HG03460 (cell line): ENCODE data around the gene C5.

Experiments used
- ATAC-seq: cut with Tn5 transposase; IDR thresholded peaks from one replicate; pipeline ENCODE4 v1.9.1; 2021; ENCODE audit not compliant: unreplicated experiment

C5 gene

DNA sequence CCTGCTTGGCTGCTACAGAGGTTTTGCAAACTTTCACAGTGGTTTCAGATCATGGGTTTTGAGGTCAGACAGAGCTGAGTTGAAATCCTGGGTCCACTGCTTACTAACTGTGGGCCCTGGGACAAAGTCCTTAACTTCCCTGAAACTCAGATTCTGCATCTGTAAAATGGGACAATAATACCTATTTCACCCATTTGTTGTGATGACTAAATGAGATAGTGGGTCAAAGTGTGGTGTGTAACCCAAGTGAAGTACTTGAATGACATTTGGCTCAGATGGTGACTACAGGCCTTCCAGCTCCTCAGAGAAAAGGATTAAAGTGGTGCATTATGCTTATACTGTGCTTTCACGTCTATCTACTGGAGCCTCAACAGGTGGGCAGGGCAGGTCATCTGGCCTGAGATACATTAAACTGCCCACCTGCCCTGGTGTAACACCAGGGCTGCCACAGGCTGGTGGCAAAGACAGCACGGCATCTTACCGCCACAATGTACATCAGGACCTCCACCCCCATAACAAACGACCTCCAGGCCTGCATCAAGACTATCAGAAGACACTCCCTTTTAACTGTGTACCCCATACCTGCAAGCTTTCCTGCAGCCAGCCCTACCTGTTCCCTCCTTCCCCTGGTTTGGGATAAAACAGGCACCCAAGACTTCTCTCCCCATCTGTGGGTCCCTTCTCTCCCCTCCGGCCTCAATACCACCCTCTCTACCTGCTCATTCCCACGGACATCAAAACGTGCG lies 122.6 kb downstream of the C5 start:
- no peak for ATAC-seq

DNA sequence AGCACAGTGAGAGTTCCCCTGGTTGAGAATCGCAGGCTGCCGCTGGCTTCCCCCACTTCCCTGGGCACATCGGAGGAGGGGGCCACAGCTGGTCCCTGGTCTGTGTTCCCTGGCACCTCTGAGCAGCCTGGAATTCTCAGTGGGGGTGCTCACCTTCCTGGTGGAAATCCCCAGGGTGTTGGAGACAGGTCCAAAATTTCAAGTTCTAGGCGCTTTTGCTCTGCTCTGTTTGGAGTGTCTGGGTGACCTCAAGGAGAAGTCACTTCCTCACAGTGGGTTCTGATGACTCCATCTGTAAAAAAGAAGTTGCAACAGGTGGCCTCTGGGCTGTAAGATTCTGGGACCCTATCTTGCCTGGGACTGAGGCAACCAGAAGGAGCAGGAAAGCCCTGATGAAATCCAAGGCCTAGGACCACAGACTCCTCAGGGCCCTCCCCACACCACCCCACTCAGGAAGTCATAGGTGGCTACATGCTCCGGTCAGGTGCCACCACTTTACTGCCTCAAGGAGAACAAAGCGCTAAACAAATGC lies 123.6 kb downstream of the C5 start, which contains the start of gene TRAF1:
Gene TRAF1 (minus strand): TSS at position 400 of the 532 bp plus-strand sequence. CDS start 721 bp downstream, outside the sequence.
- ATAC-seq: peak; percentile 23

DNA sequence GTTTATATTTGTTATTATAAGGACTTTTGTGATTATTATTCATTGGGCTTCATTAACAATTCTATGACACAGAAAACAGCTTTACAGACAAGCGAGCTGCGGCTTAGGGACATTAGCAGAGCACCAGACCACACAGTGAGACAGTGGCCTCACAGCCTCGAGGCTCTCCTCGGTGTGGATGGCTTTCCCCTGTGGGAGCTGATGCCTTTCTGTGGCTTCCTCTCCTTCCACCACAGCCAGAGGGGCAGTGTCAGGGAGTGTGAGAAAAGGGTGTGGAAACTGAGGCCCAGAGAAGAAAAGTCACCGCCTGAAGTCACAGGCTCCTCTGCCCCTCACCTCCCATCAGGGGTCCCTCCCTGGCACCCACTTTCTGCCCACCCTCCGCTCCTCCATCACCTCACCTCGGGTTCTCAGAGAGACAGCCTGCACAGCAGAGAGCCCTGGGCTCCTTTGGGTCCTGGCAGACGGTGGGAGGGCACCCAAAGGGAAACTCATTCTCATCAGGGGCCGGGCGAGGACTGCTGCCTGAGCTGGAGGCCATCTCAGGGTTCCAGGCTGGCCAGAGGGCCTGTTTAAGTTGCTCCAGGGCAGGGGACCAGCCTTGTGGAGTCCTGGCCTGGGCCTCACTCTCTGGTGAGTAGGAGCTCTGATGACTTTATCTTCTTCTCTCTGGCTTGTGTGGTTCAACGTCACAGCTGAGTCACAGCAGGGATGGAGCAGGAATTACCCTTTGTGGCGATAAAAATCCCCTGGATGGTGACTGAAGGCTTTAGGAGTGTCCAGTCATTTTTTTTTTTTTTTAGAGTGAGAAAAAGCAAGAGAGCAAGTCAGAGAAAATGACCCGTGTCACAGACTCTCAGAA lies 124.3 kb downstream of the C5 start:
- ATAC-seq: peak; percentile 26

DNA sequence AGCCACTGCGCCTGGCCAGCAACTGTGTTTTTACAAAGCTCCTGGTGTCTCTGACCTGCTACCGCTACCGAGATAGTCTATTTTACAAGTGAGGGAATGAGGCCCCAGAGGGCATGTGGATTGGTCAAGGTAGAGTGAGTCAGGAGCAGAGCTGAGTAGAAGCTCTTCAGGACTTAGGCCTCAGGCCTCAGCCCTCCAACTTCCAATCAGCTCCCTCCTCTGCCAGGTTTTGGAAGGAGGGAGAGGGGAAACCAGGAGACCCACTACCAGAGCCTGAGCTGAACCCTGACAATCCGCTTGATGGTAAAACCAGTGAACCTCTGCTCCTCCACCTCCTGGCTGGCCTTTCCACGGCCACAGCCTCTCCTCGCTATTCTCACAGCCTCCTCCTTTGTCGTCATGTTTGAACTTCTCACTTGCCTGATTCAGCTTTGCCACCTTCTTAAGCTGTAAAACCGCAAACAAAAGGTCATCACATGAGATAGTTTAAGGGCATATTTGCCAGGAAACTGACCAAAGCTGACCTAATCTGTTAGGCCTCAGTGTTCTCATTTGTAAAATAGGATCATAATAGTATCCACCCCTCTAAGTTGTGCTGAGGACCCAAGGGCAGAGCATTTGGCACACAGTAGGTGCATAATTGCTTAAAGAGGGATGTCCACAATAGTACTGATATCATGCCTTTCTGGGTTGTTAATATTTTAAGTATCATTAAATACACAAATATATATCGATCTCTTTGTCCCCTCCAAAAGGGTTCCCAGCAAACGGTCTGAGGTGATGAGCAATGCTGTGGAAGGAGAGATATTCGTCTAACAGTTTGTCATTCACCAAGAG lies 125.2 kb downstream of the C5 start:
- no peak for ATAC-seq

DNA sequence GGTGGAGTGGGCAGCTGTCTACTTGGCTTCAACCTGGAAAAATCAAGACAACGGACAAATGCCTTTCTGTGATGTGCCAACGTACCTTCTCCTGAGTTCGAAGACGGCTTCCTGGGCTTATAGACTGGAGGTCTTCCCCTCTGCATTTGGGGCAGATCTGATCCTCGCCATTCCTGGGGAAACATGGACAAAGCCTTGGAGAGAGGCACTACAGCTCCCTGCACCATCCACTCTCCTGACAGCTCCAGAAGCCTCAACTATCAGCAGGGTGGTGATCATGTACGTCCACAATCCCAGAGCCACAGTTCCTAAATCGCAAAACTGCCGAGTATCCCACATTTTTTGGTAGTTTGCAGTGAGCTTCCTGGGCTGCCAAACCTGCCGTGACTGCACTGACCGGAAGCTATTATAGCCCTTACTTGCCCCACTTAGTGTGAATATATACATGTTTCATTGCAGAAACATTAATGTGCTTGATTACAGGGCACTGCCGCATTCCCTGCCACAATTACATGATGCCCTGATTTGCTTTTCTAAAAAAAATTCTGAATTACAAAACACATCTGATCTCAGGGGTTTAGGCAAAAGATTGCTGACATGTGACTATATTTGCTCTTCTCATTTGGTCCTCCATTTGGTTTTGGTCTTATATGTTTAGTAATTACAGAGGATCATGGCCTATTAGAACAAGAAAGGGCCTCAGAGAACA lies 126.3 kb downstream of the C5 start:
- no peak for ATAC-seq

DNA sequence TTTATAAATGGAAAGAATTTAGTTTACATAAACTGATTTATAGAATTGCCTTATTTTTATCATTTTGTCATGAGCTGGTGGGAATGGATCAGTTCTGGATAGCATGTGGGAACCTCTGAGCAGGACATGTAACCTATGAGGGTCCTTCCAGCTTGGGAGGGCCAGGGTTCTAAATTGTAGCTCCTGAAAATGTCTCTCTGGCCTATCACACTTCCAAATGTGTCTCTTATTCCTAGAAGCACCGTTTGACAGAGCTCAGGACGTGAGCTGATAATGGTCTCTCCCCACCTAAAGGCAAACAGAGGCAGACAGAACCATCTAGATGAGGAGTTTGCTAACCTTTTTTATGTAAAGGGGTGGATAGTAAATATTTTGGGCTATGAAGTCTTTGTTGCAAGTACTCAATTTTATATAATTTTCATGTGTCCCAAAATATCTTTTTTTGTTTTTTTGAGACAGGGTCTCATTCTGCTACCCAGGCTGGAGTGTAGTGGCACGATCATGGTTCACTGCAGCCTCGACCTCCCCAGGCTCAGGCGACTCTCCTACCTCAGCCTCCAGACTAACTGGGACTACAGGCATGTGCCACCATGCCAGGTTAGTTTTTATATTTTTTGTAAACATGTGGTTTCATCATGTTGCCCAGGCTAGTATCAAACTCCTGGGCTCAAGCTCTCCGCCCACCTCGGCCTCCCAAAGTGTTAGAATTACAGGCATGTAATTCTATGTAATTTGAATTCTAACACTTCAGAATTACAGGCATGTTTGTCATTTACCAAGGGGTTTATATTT lies 127.5 kb downstream of the C5 start:
- no peak for ATAC-seq

DNA sequence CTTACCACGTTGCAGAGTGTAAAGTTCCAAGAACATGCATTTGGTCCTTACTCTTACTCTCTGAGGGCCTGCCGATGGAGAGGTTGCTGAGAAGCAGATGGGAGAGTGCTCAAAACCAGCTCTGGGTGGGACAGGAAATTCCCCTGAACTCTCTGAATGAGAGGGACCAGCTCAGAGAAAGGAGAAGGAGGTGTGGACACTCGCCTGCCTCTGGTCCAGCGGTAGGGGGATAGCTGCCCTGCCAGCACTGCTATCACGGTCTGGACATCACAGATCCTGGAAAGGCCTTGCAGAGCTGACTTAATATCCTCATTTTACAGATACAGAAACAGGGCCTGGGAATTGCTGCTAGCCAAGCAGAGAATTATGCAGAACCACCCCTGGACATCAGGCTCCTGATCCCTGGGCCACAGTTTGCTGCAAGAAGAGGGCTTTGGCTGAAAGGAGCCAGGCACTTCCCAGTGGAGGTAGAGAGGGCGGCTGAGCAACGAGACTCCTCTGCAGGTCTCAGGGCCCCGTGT lies 128.4 kb downstream of the C5 start:
- no peak for ATAC-seq

DNA sequence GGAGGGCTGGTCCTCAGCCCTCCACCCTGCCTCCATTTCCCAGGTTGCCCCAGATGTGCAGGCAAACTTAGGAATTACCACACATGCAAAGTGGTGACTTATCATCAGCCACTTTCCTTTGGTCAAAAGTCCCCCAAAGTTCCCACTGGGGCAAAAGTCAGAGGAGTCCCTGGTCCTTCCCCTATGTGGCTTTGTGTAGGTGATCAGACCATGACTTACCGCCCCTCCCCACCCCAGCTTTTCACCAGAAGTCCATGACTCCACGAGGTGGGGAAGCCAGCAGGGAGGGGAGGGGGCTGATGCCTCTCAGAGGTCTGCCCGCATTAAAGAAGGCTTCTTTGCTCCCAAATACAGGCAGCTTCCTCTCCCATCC lies 129.3 kb downstream of the C5 start:
- ATAC-seq: no peak

DNA sequence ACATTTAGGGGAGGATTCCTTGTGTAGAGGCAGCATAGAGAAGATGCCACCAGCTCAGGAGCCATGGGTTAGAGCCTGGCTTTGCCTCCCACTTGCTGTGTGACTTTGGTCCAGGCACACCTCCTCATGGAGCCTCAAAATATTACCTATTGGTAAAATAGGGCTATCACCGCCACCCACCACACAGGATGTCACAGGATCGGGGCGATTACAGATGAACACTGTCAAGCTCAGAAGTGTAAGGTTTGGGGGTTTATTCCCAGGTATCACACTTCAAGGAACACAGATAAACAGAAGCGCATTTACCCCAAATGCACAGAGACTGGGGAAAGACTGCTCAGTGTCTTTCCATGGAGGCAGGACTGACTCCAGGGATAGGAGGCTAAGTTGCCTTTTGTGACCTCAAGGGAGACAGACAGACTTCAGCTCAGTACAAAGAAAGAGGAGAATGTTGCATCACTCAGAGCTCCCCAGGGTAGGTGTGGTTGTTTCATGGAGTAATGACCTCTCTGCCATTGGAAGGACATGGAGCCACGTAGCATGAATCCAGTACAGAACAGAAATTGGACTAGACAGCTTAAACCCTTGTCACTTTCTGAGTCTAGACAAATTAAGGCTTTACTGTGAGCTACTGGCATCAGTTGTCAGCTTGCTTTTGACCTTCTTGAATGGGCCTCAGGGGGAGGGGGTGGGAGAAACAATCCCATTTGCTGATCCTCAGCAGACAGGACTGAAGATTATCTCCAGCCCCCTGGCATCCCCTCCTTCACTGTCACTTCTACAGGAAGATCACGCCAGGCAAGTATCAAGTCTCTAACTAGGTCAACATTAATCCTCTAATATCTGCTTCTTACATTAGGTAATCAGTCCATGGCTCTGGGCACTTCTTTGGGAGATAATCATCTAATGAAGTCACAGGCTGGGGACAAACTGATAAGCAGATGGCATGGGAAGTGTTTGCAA lies 130.0 kb downstream of the C5 start:
- ATAC-seq: no peak

DNA sequence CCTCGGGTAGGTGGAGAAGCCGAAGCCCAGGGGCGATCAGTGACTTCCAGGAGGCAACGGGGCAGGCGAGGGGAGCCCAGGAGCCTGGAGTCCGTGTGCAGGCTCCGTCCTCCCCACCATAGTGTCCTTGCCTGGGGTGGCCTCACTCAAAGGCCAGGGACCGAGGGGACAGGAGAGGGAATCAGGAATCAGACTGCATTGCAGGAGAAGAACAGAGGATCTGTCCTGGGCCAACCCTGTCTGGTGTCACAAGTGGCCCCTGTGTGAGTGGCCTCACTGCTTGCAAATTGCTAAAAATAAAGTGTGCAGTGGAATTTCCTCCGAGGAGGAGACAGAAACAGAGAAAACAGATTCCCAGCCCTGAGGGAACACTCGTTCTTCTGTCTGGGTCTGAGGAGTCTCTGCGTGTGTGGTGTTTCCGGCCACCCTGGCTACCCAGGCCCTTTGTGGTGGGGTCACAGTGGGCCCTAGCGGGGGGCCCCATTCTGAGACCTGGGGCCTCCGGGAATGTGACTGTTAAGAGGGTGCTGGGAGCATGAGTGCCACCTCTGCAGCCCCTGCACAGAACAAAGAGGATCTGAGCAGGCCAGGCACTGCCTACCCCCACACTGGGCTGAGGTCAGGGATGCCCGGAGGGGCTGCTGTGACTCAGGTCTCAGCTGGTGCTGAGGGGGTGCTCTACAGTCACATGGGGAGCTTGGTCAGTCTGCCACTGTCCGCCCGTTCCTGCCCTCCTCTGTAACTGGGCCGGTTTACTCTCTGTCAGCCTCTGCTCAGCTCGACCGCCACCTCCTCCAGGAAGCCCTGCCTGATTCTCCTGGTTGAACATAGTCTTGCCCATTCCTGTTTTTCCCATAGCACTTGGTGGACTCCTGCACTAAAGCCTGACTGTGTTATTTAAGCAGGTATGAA lies 130.9 kb downstream of the C5 start:
- ATAC-seq: no peak

DNA sequence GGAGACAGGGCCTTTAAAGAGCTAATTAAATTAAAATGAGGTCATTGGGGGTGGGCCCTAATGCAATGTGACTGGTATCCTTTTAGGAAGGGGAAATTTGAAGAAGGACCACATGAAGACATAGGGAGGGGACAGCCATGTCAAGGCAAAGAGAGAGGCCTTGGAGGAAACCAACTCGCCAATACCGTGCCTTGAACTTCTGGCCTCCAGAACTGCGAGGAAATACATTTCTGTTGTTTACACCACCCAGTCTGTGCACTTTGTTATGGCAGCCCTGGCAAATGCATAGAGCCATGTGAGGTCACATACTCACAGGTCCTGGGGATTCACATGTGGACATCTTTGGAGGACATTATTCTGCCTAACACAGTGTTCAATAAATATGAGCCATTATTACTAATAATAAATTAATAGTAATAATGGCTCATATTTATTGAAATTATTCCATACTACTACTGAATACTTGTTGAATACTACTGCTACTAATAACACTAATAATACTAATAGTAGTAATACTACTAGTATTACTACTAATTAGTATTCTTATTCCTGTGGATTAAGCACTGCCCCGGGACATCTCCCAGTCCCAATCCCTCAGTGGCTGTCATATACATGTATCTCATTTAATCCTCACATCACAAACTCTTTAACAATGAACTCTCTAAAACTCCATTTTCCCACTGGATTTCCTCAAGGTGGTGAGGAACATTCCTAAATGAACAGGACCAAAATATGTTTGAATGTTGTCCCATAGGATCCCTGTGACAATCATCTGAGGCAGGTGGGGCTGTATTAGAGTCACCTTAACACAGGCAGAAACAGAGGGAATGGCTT lies 131.9 kb downstream of the C5 start:
- ATAC-seq: no peak

DNA sequence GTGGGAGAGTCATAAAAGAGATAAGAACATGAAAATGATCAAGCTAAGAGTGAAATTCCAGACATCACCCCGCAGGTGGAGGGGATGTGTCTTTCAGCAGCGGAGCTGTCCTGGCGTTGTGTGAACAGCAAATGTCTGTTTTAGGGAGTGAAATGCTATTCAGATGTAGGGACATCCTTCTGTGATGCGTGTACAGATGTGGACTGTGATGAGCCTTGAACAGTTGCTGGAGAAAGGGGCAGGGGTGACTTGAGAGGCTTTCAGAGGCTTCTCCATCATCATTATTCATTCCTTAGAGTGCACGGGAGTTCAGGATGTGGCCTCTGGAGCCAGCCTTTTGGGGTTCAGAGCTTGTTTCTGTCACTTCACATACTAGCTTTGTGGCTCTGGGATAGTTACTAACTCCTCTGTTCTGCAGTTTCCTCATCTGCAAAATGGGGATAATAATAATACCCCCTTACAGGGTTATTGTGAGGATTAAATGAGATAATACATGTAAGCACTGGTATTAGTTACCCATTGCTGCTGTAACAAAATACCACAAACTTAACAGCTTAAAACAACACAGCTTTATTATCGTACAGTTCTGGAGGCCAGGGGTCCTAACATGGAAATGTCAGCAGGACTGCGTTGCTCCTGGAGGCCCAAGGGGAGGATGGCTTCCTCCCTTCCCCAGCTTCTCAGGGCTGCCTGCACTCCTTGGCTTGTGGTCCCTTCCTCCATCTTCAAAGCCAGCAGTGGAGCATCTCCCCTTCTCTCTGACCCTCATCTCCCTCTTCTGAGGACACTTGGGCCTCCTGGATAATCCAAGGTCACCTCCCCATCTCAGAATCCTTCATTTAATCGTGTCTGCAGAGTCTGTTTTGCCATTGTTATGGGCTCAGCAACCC lies 132.8 kb downstream of the C5 start:
- ATAC-seq: no peak

DNA sequence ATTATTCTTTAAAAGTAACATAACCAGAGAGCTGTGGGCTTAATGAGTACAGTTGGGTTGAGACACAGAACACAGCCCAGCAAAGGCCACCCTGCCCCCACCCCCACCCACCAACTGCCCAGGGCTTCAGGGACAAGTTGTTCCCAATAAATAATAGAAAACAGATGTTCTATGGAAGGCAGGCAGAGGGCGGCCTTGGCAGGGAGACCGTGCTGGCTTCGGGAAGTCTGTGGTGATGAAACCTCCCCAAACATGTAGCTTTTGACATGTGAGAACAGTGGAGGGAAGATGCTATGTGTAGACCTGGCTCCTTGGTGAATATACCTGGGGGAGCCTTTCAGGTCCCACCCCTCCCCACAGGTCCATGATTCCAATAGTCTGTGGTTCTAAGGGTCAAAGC lies 133.5 kb downstream of the C5 start:
- no peak for ATAC-seq

DNA sequence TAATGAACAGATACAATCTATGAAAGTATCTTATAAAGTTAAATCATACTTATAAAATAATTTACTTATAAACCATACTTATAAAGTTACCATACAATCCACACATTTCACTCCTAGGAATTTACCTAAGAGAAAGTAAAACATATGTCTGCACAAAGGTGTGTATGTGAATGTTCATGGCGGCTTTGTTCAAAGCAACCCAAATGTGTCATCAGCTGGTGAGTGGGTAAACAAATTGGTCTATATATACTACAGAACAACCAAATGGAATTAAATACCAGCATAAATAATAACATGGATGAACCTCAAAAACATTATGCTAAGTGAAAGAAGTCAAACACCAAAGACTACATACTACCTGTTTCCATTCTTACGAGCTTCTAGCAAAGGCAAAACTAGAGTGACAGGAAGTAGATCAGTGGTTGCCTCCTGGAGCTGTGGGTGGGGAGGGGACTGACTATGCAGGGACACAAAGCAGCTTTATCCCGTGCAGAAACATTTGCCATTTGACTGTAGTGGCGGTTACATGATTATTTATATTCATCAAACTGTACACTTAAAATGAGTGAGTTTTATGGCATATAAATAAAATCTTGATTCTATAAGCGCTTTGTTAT lies 134.1 kb downstream of the C5 start:
- no peak for ATAC-seq

DNA sequence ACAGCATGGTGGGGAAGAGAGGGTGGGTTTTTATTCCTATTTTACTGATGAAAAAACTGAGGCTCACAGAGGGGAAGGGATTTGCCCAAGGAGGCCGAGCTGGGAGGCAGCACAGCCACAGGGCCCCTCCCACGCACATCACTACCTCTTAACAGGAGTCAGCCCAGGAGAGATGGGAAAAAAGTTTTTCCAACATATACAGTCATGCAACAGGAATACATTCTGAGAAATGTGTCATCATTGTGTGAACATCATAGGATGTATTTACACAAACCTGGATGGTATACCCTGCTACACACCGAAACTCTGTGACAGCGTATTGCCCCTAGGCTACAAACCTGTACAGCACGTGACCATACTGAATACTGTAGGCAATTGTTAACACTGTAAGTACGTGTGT lies 135.1 kb downstream of the C5 start:
- ATAC-seq: no peak
